H1 (cell line): Measurements from ENCODE around the gene BCKDHB. TPM values are rescaled to one million over a fixed set of nuclear protein-coding genes. Genes with fewer than 3 reads are reported as not detected.

Experiments
- CTCF ChIA-PET: fragments of 300-600 bp; sonication (Branson Sonifier 250); formaldehyde crosslinking; loops from one replicate; lab custom pipeline; 2021; ENCODE audit not compliant: partially characterized antibody; lab: Charles Lee
- POLR2A ChIA-PET: fragments of 300-600 bp; sonication (Branson Sonifier 250); formaldehyde crosslinking; loops from one replicate; lab custom pipeline; 2021; ENCODE audit warnings: inconsistent platforms; ENCODE audit not compliant: partially characterized antibody; lab: Charles Lee
- DNase-seq, 2 experiments: peaks; one replicate each; pipeline versions ENCODE4 v3.0.0 to v3.0.0-alpha.2; 2010 to 2022; ENCODE audit warnings: low spot score in 2 of 2, low read depth in 1 of 2, mixed read lengths in 1 of 2
- FAIRE-seq: peaks from 2 replicates; lab custom pipeline; 2011; peaks lifted over from hg19 to GRCh38; lab: Jason Lieb, UNC
- H2AFZ ChIP-seq: 2 replicates; pipeline ENCODE4 v1.8.1; 2012; ENCODE audit warnings: low read length, inconsistent platforms
- H2AK5ac ChIP-seq: 2 replicates; pipeline ENCODE4 v1.6.1; 2013; ENCODE audit warnings: low read depth, low read length
- H2BK120ac ChIP-seq: replicated peaks from 2 replicates; pipeline ENCODE3; 2013; ENCODE audit warnings: low read depth, low read length, inconsistent platforms
- H2BK12ac ChIP-seq: 2 replicates; pipeline ENCODE4 v1.6.1; 2013; ENCODE audit warnings: low read depth, low read length
- H2BK15ac ChIP-seq: 2 replicates; pipeline ENCODE4 v1.6.1; 2013; ENCODE audit warnings: low read length
- H2BK20ac ChIP-seq: 2 replicates; pipeline ENCODE4 v1.6.1; 2013; ENCODE audit warnings: low read length
- H2BK5ac ChIP-seq: 2 replicates; pipeline ENCODE4 v1.6.1; 2013; ENCODE audit warnings: low read depth, low read length
- H3K14ac ChIP-seq: 2 replicates; pipeline ENCODE4 v1.6.1; 2013; ENCODE audit warnings: inconsistent platforms; ENCODE audit not compliant: insufficient read length
- H3K18ac ChIP-seq: 2 replicates; pipeline ENCODE4 v1.6.1; 2013; ENCODE audit warnings: low read length; ENCODE audit errors: extremely low read depth
- H3K23ac ChIP-seq: 2 replicates; pipeline ENCODE4 v1.6.1; 2013; ENCODE audit warnings: inconsistent platforms; ENCODE audit not compliant: insufficient read length
- H3K23me2 ChIP-seq: 2 replicates; pipeline ENCODE4 v1.6.1; 2013; ENCODE audit warnings: low read depth, low read length
- H3K27ac ChIP-seq: 2 replicates; pipeline ENCODE4 v1.6.1; 2011; ENCODE audit warnings: low read depth, low read length, inconsistent platforms
- H3K27me3 ChIP-seq, 4 experiments: replicated peaks in 1 of 4; 1 replicate in 1 of 4; 2 replicates in 3 of 4; pipeline versions ENCODE4 v1.6.1 to v1.8.1; 2011 to 2013; ENCODE audit warnings: low read length in 3 of 4, mild to moderate bottlenecking in 3 of 4, inconsistent platforms in 2 of 4, mixed read lengths in 2 of 4, moderate library complexity in 1 of 4; ENCODE audit not compliant: control insufficient read depth in 3 of 4, insufficient read depth in 3 of 4; ENCODE audit errors: extremely low read depth in 1 of 4
- H3K36me3 ChIP-seq, 4 experiments: 2 replicates each; pipeline versions ENCODE4 v1.6.1 to v1.8.1; 2011 to 2013; ENCODE audit warnings: mild to moderate bottlenecking in 4 of 4, low read length in 3 of 4, moderate library complexity in 2 of 4, control low read depth in 1 of 4, inconsistent platforms in 1 of 4; ENCODE audit not compliant: insufficient read depth in 4 of 4, control insufficient read depth in 2 of 4
- H3K4ac ChIP-seq: replicated peaks from 2 replicates; pipeline ENCODE3; 2013; ENCODE audit warnings: low read length, low read depth, mixed read lengths, inconsistent platforms; ENCODE audit not compliant: insufficient read length
- H3K4me1 ChIP-seq, 4 experiments: replicated peaks in 1 of 4; 1 replicate in 1 of 4; 2 replicates in 3 of 4; pipeline versions ENCODE4 v1.6.1 to v1.8.1; 2011 to 2013; ENCODE audit warnings: low read length in 3 of 4, inconsistent platforms in 2 of 4, mixed read lengths in 1 of 4; ENCODE audit not compliant: insufficient read depth in 4 of 4, control insufficient read depth in 3 of 4
- H3K4me2 ChIP-seq, 2 experiments: 2 replicates each; pipeline versions ENCODE4 v1.6.1 to v1.8.1; 2011 to 2013; ENCODE audit warnings: low read depth in 2 of 2, low read length in 2 of 2, control low read depth in 1 of 2, inconsistent platforms in 1 of 2, mild to moderate bottlenecking in 1 of 2; ENCODE audit not compliant: insufficient read depth in 1 of 2
- H3K4me3 ChIP-seq, 4 experiments: fragments of 200-600, 300-600 bp in 1 of 4; sonication (generic), shearing (Covaris generic), sonication (Bioruptor Twin) in 1 of 4; 2 replicates each; pipeline versions ENCODE4 v1.5.1 to v1.8.1; 2011 to 2016; ENCODE audit warnings: low read length in 4 of 4, low read depth in 3 of 4, control low read depth in 2 of 4, inconsistent platforms in 2 of 4, mild to moderate bottlenecking in 2 of 4, mixed read lengths in 1 of 4, moderate library complexity in 1 of 4; ENCODE audit not compliant: insufficient read depth in 2 of 4; ENCODE audit errors: extremely low read depth in 1 of 4
- H3K56ac ChIP-seq: replicated peaks from 2 replicates; pipeline ENCODE3; 2013; ENCODE audit warnings: low read depth, mild to moderate bottlenecking, mixed read lengths, low read length, inconsistent platforms; ENCODE audit not compliant: insufficient read length
- H3K79me1 ChIP-seq: 2 replicates; pipeline ENCODE4 v1.6.1; 2013; ENCODE audit warnings: low read depth, low read length, control low read depth
- H3K79me2 ChIP-seq, 2 experiments: 2 replicates each; pipeline versions ENCODE4 v1.6.1 to v1.8.1; 2012 to 2013; ENCODE audit warnings: low read length in 2 of 2, mild to moderate bottlenecking in 2 of 2, inconsistent platforms in 1 of 2; ENCODE audit not compliant: insufficient read depth in 2 of 2, control insufficient read depth in 1 of 2
- H3K9ac ChIP-seq, 4 experiments: replicated peaks in 1 of 4; 1 replicate in 1 of 4; 2 replicates in 3 of 4; pipeline versions ENCODE4 v1.6.1 to v1.8.1; 2011 to 2013; ENCODE audit warnings: low read depth in 3 of 4, low read length in 3 of 4, control low read depth in 2 of 4, mild to moderate bottlenecking in 2 of 4, moderate library complexity in 2 of 4, inconsistent platforms in 1 of 4; ENCODE audit errors: extremely low read depth in 1 of 4
- H3K9me3 ChIP-seq, 2 experiments: 2 replicates each; pipeline versions ENCODE4 v1.6.1 to v1.8.1; 2012 to 2013; ENCODE audit warnings: mild to moderate bottlenecking in 2 of 2, moderate library complexity in 2 of 2, control low read depth in 1 of 2, inconsistent platforms in 1 of 2, low read depth in 1 of 2, low read length in 1 of 2, mixed read lengths in 1 of 2; ENCODE audit not compliant: insufficient read depth in 2 of 2
- H4K20me1 ChIP-seq, 2 experiments: replicated peaks in 1 of 2; 2 replicates each; pipeline versions ENCODE3 to v1.8.1; 2011 to 2013; ENCODE audit warnings: inconsistent platforms in 2 of 2, low read length in 2 of 2, mild to moderate bottlenecking in 1 of 2; ENCODE audit not compliant: insufficient read depth in 2 of 2, control insufficient read depth in 1 of 2
- H4K5ac ChIP-seq: 2 replicates; pipeline ENCODE4 v1.6.1; 2013; ENCODE audit warnings: low read length, low read depth, mixed read lengths, inconsistent platforms; ENCODE audit not compliant: insufficient read length
- H4K8ac ChIP-seq: 2 replicates; pipeline ENCODE4 v1.8.0; 2013; ENCODE audit warnings: mild to moderate bottlenecking, moderate library complexity, low read length, inconsistent platforms; ENCODE audit not compliant: insufficient read depth; ENCODE audit errors: extremely low read depth
- H4K91ac ChIP-seq: replicated peaks from 2 replicates; pipeline ENCODE3; 2013; ENCODE audit warnings: low read length, mixed read lengths, inconsistent platforms; ENCODE audit not compliant: insufficient read length
- CTCF ChIP-seq, 3 experiments: IDR thresholded peaks; 1 replicate in 2 of 3; 2 replicates in 1 of 3; pipeline versions ENCODE4 v1.5.1 to v1.6.1; 2011; ENCODE audit warnings: low read length in 3 of 3, mild to moderate bottlenecking in 3 of 3, inconsistent platforms in 2 of 3, low read depth in 1 of 3, moderate library complexity in 1 of 3; ENCODE audit not compliant: insufficient read depth in 1 of 3; ENCODE audit errors: control extremely low read depth in 1 of 3
- POLR2AphosphoS5 ChIP-seq: IDR thresholded peaks from 2 replicates; pipeline ENCODE4 v1.6.1; 2011; ENCODE audit warnings: low read depth, low read length
- ZNF274 ChIP-seq: IDR thresholded peaks from 2 replicates; pipeline ENCODE4 v1.7.0; 2012; ENCODE audit warnings: low read length, borderline replicate concordance; ENCODE audit errors: extremely low read depth
- WGBS, 2 experiments: shearing (Covaris generic) in 1 of 2; methylation state at CpG; one replicate each; pipeline versions ENCODE4 v1.1.6 to v1.1.7; 2013 to 2015; ENCODE audit warnings: low lambda C conversion rate in 2 of 2, mixed read lengths in 2 of 2, inconsistent platforms in 1 of 2, low coverage in 1 of 2, missing lambda C conversion rate in 1 of 2; ENCODE audit not compliant: insufficient replicate concordance in 2 of 2, insufficient coverage in 1 of 2, insufficient read length in 1 of 2; ENCODE audit errors: extremely low coverage in 1 of 2, missing lambda C conversion rate in 1 of 2; 5-methylcytosine and 5-hydroxymethylcytosine counted together
- polyA plus RNA-seq, 7 experiments: library from polyadenylated mRNA; depleted of rRNA in 3 of 7; stranded (reverse) in 5 of 7; unstranded in 2 of 7; fragments of >200 nt in 5 of 7; fragments of 200-250 nt in 2 of 7; gene quantifications; 1 replicate in 5 of 7; 2 replicates in 1 of 7; 4 replicates in 1 of 7; pipeline versions ENCODE4 v1.2.1 to v1.2.3, GENCODE V29; 2011 to 2013; ENCODE audit warnings: missing spikeins in 2 of 7, mixed read lengths in 2 of 7
- total RNA-seq: library from RNA; stranded (reverse); fragmentation: NEBNext Ultra II Directional; extraction: Animal tissue kit (Norgen Biotek cat#: 25700); gene quantifications from 2 replicates; pipeline ENCODE4 v1.2.1, GENCODE V29; 2021

BCKDHB gene
- total and polyA plus RNA-seq, 2 of the 8 experiments (the other 6 are each of a cell fraction or from before 2014, with no cell fraction given) = 22.1 to 30.8 TPM

DNA sequence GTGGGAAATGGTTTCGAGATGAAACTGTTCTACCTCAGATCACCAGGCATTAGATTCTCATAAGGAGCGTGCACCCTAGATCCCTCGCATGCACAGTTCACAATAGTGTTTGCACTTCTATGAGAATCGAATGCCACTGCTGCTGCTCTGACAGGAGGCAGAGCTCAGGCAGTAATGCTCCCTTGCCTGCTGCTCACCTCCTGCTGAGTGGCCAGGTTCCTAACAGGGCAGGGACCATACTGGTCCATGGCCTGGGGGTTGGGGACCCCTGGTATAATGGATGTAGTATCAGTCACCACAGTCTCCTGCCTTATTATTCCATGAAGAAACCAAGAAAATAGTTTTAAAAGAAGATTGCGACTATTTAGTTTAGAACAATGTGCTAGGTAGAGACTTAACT lies 127.5 kb downstream of the BCKDHB start:
- Histone ChIP-seq H2BK20ac (no peak overlapping the region), H2BK15ac (no peak overlapping the region), H2BK120ac (no peak overlapping the region), H4K5ac (no peak overlapping the region), H3K18ac (no peak overlapping the region), H3K27me3 (no peaks in the 10 kb centered on the region), H2BK12ac (no peak overlapping the region), H3K4me3 (no peak overlapping the region), H3K27ac (no peak overlapping the region), H3K23me2 (no peaks in the 10 kb centered on the region), H2AK5ac (no peak overlapping the region), H2BK5ac (no peak overlapping the region), H3K56ac (no peak overlapping the region), H2AFZ (no peak overlapping the region), H3K79me2 (no peaks in the 10 kb centered on the region), H3K4me2 (no peak overlapping the region), H3K4me1 (no peaks in the 10 kb centered on the region; a peak in 1 of 7 replicates), H4K8ac (no peak overlapping the region), H3K79me1 (no peaks in the 10 kb centered on the region; the same call in 1 of the 2 replicates), H3K14ac (no peak overlapping the region), H4K20me1 (peaks cover 0 to 2% of the 10 kb centered on the region in 2 experiments), H3K23ac (no peak overlapping the region), H3K4ac (no peak overlapping the region), H4K91ac (no peak overlapping the region), H3K9me3 (0 out of 4 replicates have a peak, but pooled peaks cover 0 to 2% of the 10 kb centered on the region in 2 experiments), H3K9ac (no peak overlapping the region), H3K36me3 (no peaks in the 10 kb centered on the region)
- no peak for DNase-seq
- CTCF ChIA-PET = interaction anchor here (0.5 to 2.6 kb wide), 3 partner anchors 20 to 1932 kb away, joined by 3 to 9 read pairs (median 3); no protein-coding TSS in a partner anchor
- TF ChIP-seq ZNF274 = no peak
- TF ChIP-seq POLR2AphosphoS5 = peak; percentile 56; the same call in 1 of the 2 replicates
- no peak for TF ChIP-seq CTCF (IDR thresholded peaks at IDR 0.05; ENCODE audit: control extremely low read depth in 1 of 3, insufficient read depth in 1 of 3, low read depth in 1 of 3, low read length in 3 of 3)
- POLR2A ChIA-PET = interaction anchor here (0.7 kb wide), 1 partner anchor 50 kb away, joined by 3 read pairs; no protein-coding TSS in a partner anchor
- WGBS, 2 experiments = 93% methylated on average over 5 of the region's 5 CpGs; no CpG with 5 or more reads in 1 of the 2 experiments
- FAIRE-seq = no peak
